Measurements from ENCODE around the gene KIF5A.
"Not testable (repeated sequence)": the region's sequence is repeated elsewhere in the genome, so short reads cannot be mapped to it uniquely, and the experiment has no call there.

The KIF5A gene

GRCh38 chr12:57552835-57553313 lies 3.0 kb downstream of the KIF5A start:
- DNase-seq (ENCODE audit: insufficient read length, low spot score) (no peak), FAIRE-seq (no peak)

DNA sequence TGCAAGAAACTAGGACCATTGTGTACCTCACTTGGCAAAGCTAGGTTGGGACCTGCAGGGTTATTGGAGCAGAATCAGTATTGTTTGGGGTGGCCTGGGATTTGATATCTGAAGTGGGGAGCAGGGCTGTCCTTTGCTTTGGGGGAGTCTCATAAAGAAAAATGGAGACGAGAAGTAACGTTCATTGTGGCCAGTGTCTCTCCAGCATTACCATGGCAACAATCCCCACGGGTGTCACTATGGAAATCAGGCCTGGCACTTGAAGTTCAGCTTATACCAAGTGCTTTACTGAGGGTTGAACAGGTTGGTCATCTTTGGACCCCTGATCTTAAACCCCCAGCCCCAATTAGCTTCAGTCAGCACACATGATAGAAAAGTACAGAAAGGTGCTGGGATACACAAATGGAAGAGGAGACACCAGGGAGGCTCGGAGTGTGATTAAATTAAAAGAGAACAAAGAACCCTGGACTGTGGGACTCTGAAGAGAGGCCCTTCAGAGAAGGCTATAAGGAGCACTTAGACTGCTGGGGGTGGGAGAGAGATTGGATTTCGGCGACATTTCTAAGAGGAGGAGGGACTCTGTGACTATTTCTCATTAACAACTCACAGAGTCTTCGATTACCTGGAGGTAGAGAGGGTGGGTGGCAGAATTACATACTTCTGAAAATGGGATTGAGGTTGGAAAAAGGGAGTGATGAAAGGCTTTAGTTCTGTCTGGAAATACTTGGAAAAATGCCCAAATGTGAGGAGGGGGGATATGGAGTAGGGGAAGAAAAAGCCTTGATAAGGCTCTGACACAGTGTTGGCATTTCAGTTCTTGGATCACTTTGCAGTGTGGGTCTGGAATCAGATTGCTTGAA lies 3.7 kb downstream of the KIF5A start:
- DNase-seq (ENCODE audit: insufficient read length, low spot score) (no peak), FAIRE-seq (no peak)

GRCh38 chr12:57554453-57554852 lies 4.6 kb downstream of the KIF5A start:
- FAIRE-seq (no peak), DNase-seq (ENCODE audit: insufficient read length, low spot score) (no peak)

DNA sequence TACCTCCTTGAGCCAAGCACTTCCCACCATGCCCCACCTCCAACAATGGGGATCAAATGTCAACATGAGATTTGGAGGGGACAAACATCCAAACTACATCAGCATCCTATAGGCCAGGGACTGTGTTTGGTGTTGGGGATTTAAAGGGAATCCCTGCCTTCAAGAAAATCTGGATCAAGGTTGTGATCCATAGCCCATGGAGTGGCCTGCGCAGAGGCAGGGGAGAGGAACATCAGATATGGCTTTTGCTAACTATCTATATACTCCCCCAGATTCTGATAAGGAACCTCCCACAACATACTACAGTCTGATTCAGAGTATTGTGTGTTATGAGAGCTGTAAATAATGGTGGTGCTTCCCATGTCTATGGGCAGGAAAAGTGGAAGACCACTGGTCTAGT lies 5.1 kb downstream of the KIF5A start:
- DNase-seq (ENCODE audit: insufficient read length, low spot score) (no peak), FAIRE-seq (no peak)

DNA sequence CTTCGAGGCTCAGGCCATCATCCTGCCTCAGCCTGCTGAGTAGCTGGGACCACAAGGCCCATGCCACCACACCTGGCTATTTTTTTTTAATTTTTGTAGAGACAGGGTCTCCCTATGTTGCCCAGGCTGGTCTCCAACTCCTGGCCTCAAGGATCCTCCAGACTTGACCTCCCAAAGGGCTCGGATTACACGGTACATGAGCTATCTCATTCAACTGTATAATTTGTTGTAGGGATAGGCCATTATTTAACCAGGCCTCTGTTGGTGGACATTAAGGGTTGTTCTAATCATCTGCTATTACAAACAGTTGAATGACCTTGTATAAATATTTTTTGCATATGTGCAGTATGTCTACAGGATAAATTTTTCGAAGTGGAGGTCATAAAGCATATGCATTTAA lies 9.0 kb downstream of the KIF5A start:
- DNase-seq (ENCODE audit: insufficient read length, low spot score) (no peak), FAIRE-seq (no peak)

- DNase-seq (ENCODE audit: insufficient read length, low spot score), result no peak
- FAIRE-seq, result no peak
These were observed 10.7 kb downstream of the KIF5A start for GRCh38 chr12:57560516-57560915.

DNA sequence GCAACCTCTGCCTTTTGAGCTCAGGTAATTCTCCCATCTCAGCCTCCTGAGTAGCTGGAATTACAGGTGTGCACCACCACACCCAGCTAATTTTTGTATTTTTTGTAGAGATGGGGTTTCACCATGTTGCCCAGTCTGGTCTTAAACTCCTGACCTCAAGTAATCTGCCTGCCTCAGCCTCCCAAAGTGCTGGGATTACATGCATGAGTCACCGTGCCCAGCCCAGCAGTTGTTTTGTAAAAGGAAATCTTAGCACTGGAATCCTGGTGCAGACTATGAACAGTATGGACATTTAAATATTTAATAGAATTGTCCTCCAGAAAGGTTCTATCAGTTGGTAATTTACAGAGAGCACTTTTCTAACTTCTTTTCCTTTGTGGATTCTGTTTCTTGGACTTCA lies 11.3 kb downstream of the KIF5A start:
- DNase-seq (ENCODE audit: insufficient read length, low spot score); FAIRE-seq: not testable (repeated sequence)

DNA sequence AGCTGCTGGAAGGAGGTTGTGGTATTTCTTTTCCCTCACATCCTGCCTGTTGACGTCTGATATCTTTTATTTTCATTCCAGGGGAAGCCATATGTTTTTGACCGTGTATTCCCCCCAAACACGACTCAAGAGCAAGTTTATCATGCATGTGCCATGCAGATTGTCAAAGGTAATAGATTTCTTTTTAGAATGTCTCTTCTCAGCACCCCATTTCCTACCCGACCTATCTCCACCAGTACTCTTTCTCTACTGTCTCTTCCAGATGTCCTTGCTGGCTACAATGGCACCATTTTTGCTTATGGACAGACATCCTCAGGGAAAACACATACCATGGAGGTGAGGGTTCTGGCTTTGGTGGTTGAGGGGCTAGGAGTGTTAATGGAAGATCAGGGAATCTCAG lies 13.5 kb downstream of the KIF5A start:
- no peak for DNase-seq (ENCODE audit: insufficient read length, low spot score)
- no peak for FAIRE-seq

DNA sequence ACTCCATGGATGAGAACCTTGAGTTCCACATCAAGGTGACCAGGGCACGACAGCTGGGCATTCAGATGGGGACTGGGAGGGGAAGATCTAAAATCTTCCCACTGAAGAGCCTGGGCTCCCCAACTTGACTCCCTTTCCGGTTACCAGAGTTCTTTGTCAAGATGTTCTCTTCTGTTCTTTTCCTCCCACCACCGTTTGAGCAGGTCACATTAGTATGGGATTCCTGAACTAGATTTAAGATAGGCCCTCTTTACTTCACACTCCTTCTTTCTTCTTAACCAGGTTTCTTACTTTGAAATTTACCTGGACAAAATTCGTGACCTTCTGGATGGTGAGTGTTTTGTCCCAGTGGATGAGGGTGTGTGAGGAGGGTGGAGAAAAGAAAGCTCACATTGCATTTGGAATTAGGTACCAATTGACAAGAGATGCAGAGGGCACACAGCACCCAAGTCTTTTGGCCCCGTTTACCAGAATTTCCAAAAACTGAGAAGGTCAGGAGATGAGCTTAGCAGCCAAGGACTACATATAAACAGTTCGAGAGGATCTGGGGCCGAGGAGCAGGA lies 14.4 kb downstream of the KIF5A start:
- no peak for DNase-seq (ENCODE audit: insufficient read length, low spot score)
- no peak for FAIRE-seq

GRCh38 chr12:57568838-57569237 lies 19.0 kb downstream of the KIF5A start:
- DNase-seq (ENCODE audit: insufficient read length, low spot score) (no peak), FAIRE-seq (no peak)

DNA sequence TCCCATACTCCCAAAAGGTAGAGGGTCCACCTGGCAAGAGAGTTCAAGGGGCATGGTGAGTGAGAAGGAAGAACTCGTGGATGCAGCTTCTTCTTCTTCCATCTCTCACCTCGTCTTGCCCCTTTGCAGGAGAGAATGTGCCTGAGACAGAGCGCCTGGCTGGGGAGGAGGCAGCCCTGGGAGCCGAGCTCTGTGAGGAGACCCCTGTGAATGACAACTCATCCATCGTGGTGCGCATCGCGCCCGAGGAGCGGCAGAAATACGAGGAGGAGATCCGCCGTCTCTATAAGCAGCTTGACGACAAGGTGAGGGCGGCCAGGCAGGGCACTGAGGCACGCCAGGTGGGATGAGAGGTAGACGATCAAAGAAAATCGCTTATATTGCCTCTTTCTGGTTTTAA lies 20.0 kb downstream of the KIF5A start:
- FAIRE-seq (no peak), DNase-seq (ENCODE audit: insufficient read length, low spot score) (no peak)

- not testable (repeated sequence) for FAIRE-seq; DNase-seq (ENCODE audit: insufficient read length, low spot score)
These were observed 20.6 kb downstream of the KIF5A start for GRCh38 chr12:57570438-57570837.

DNA sequence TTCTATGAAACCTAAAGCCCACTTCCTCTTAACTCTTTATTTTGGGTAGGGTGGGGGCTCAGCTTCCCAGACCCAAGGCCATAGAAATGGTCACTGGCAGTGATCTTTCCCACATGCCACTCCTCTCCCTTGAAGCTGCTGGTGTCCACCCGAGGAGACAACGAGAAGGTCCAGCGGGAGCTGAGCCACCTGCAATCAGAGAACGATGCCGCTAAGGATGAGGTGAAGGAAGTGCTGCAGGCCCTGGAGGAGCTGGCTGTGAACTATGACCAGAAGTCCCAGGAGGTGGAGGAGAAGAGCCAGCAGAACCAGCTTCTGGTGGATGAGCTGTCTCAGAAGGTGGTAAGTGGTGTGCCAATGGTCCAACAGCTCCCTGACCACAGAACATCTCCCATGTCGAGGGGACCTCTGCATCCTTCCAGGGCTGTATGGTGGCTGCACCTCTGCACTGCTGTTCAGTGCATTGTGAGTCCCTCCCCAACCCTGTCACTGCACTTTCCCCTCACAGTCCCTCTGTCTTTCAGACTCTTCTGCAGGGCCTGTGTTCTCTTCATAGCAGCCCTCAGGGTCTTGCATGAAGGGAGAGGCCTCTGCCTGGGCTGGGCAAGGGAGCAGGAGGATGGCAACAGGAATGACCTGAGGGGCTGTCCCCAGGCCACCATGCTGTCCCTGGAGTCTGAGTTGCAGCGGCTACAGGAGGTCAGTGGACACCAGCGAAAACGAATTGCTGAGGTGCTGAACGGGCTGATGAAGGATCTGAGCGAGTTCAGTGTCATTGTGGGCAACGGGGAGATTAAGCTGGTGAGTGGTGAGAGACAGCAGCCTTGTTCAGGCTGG lies 22.3 kb downstream of the KIF5A start:
- no peak for DNase-seq (ENCODE audit: insufficient read length, low spot score)
- no peak for FAIRE-seq

GRCh38 chr12:57574795-57575194 lies 25.0 kb downstream of the KIF5A start:
- no peak for FAIRE-seq
- DNase-seq (ENCODE audit: insufficient read length, low spot score), result no peak

DNA sequence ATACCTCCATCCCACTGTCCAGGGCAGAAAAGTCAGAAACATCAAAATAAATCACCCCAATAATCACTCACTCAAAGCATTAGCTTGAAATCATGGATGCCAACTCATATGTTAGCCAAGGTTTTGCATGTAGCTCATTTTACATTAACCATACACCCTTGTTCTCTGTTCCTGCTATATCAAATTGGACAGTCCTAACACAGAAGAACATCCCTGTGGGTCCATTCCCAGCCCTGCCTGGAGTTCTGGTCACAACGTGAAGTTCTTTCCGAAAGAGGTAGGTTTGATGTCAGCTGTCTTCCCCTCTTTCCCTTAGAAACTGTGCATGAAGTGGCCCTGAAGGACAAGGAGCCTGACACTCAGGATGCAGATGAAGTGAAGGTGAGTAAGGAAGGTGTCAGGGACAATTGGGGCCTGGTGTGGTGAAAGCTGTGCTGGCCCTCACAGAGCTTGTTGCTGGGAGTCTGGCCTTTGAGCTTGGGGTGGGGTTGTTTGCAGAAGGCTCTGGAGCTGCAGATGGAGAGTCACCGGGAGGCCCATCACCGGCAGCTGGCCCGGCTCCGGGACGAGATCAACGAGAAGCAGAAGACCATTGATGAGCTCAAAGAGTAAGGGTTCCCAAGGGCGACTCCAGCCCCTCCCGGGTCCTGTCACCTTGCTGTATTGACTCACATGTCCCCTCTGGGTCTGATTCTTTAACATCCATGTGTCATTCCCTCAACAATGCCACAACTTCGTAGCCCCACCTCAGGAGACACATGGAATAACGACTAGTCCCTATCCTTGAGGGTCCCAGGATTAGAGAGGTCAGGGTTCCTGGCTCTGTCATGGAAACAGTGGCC lies 26.1 kb downstream of the KIF5A start:
- DNase-seq (ENCODE audit: insufficient read length, low spot score) (no peak), FAIRE-seq (no peak)

DNA sequence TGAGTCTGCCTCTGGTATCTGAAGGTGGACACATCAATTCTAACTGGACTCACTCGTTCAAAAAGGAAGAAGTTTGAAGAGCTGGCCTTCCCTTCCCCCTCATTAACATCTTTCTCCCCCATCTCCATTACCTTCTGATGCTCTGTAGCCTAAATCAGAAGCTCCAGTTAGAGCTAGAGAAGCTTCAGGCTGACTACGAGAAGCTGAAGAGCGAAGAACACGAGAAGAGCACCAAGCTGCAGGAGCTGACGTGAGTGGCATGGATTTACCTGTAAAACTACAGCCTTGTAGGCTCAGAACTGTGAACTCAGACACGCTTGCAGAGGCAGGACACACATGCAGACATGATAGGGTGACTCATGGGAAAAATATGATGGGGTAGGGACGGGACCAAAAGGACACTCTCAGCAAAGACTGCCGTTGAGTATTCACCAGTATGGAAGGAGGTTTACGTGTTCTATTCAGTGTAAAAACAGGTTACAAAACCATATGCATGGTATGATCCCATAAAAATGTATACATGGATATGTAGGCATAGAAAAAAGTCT lies 26.8 kb downstream of the KIF5A start:
- DNase-seq (ENCODE audit: insufficient read length, low spot score), result no peak
- FAIRE-seq, result no peak

DNA sequence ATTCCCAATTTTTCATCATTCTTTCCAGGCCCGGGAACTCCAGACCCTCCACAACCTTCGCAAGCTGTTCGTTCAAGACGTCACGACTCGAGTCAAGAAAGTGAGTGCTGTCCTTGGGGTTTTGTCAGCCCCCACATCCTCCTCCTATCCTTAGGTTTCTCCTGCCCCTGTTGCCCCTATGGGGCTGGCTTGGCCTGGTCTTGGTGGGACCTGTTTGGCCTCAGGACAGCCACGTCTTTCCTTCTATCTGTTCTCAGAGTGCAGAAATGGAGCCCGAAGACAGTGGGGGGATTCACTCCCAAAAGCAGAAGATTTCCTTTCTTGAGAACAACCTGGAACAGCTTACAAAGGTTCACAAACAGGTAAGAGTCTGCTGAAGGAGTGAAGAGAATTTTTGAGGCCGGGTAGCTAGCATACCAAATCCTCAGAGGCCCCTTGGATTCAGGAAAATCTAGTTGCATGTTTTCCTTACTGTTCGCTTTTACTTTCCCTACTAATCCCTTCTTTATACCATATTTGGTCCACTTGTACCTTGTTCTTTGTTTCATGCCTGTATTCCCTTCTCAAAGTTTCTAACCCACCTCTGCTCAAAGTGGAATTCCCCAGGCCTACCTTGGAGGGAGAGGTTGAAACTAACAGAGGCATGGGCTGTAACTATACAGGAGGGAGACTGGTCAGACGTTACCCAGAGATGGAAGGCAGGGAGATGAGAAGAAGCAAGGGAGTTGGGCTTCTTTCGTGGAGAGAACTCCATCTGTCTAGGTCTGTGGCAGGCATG lies 28.3 kb downstream of the KIF5A start:
- DNase-seq (ENCODE audit: insufficient read length, low spot score) (no peak), FAIRE-seq (no peak)

- DNase-seq (ENCODE audit: insufficient read length, low spot score) (no peak), FAIRE-seq (no peak)
These were observed 29.2 kb downstream of the KIF5A start for GRCh38 chr12:57579011-57579410.

GRCh38 chr12:57579677-57580465 lies 30.0 kb downstream of the KIF5A start:
- FAIRE-seq (no peak), DNase-seq (ENCODE audit: insufficient read length, low spot score) (no peak)
